ENCODE measurements around the gene KRT2. TPM values are rescaled to one million over a fixed set of nuclear protein-coding genes. Genes with fewer than 3 reads are reported as not detected.

KRT2 gene
- total RNA-seq, 1 experiment from 2014 or later: not detected

- TF ChIP-seq ZNF425 (CRISPR knock-in tag; conservative IDR thresholded peaks at IDR 0.05) (no peak), E2F5 (CRISPR knock-in tag; IDR thresholded peaks at IDR 0.05) (no peak), ZNF671 (CRISPR knock-in tag; IDR thresholded peaks at IDR 0.05) (no peak), PRDM15 (CRISPR knock-in tag; IDR thresholded peaks at IDR 0.05) (no peak), AFF4 (CRISPR knock-in tag; IDR thresholded peaks at IDR 0.05; ENCODE audit: borderline replicate concordance) (no peak), PREB (CRISPR knock-in tag; IDR thresholded peaks at IDR 0.05; ENCODE audit: borderline replicate concordance) (no peak), RELA (CRISPR knock-in tag; IDR thresholded peaks at IDR 0.05; ENCODE audit: borderline replicate concordance) (no peak), MYBL2 (CRISPR knock-in tag; IDR thresholded peaks at IDR 0.05) (no peak), SP1 (CRISPR knock-in tag; conservative IDR thresholded peaks at IDR 0.05) (no peak)
These were observed 42.1 kb upstream of the KRT2 start (continued) for GRCh38 chr12:52694151-52694550.

- H3K27me3 Mint-ChIP-seq (ENCODE audit: low read depth): peaks cover 41% of the 10 kb centered on the region
- TF ChIP-seq NFATC4 (CRISPR knock-in tag; IDR thresholded peaks at IDR 0.05) (no peak), SP1 (CRISPR knock-in tag; conservative IDR thresholded peaks at IDR 0.05) (no peak), ATF3 (CRISPR knock-in tag; conservative IDR thresholded peaks at IDR 0.05) (no peak)
- no peaks in the 10 kb centered on the region for H3K36me3 Mint-ChIP-seq
- no peak overlapping the region for H3K27ac Mint-ChIP-seq
- POLR2A ChIA-PET: no interaction called here
- H3K4me3 Mint-ChIP-seq: no peak overlapping the region
- no peak for ATAC-seq
- peaks cover 22% of the 10 kb centered on the region for H3K4me1 Mint-ChIP-seq
- H3K9me3 Mint-ChIP-seq: no peaks in the 10 kb centered on the region
- DNase-seq (ENCODE audit: low spot score): no peak
- CTCF ChIA-PET: interaction anchor here (1.0 to 7.1 kb wide), 13 partner anchors 15 to 537 kb away, joined by 3 to 64 read pairs (median 4); no protein-coding TSS in a partner anchor
These were observed 41.2 kb upstream of the KRT2 start for GRCh38 chr12:52693261-52693660.
